ENCODE results near the gene TPSG1.

The TPSG1 gene

DNA sequence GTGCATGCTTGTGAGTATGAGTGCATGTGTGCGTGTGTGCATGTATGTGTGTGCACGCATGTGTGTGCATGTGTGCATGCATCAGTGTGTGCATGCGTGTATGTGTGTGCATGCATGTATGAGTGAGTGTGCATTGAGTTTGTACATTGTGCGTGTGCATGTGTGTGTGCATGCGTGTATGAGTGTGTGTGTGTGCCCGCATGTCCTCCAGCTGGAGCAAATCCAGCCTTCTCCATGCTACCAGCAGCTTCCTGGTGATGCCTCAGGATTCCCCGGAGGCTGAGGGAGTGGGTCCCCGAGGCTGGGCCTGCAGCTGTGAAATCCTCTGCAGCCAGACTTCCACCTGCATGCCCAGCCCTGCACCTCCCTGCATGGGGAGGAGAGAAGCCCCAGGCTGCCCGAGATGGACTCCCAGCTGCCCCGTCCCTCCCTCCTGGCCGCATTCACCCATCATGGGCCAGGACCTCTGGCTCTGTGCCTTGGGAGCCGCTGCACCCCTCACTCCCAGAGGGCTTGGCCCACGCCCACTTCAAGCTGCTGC lies 40.1 kb upstream of the TPSG1 start:
- no peak for DNase-seq (ENCODE audit: low read depth)
- TF ChIP-seq, protein P1, sequence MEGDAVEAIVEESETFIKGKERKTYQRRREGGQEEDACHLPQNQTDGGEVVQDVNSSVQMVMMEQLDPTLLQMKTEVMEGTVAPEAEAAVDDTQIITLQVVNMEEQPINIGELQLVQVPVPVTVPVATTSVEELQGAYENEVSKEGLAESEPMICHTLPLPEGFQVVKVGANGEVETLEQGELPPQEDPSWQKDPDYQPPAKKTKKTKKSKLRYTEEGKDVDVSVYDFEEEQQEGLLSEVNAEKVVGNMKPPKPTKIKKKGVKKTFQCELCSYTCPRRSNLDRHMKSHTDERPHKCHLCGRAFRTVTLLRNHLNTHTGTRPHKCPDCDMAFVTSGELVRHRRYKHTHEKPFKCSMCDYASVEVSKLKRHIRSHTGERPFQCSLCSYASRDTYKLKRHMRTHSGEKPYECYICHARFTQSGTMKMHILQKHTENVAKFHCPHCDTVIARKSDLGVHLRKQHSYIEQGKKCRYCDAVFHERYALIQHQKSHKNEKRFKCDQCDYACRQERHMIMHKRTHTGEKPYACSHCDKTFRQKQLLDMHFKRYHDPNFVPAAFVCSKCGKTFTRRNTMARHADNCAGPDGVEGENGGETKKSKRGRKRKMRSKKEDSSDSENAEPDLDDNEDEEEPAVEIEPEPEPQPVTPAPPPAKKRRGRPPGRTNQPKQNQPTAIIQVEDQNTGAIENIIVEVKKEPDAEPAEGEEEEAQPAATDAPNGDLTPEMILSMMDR (IDR thresholded peaks at IDR 0.05; ENCODE audit: control insufficient read depth, extremely low read depth, insufficient read depth), result no peak
- H3K4me3 ChIP-seq (ENCODE audit: low read depth, low read length), result no peak overlapping the region

DNA sequence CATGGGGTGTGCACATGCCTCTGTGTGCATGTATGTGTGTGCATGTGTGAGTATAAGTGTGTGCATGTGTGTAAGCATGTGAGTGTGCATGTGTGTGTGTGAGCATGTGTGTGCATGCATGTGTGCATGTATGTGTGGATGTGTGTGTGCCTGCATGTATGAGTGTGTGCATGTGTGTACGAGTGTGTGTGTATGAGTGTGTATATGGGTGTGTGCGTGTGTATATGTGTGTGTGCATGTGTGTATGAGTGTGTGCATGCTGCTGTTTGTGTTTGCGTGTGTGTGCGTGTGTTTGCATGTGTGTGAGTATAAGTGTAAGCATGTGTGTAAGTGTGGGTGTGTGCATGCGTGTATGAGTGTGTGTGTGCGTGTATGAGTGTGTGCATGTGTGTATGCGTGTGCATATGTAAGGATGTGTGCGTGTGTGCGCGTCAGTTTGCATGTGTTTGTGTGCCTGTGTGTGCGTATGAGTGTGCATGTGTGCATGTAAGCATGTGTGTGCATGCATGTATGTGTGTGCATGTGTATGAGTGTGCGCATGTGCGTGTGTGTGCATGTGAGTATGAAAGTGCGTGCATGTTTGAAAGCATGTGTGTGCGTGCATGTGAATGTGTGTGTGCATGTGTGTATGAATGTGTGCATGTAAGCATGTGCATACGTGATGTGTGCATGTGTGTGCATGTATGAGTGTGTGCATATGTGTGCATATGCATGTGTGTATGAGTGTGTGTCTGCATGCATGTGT lies 39.4 kb upstream of the TPSG1 start:
- TF ChIP-seq, protein P1 (IDR thresholded peaks at IDR 0.05; ENCODE audit: control insufficient read depth, extremely low read depth, insufficient read depth), result no peak
- H3K4me3 ChIP-seq (ENCODE audit: low read depth, low read length), result no peak overlapping the region
- no peak for DNase-seq (ENCODE audit: low read depth)

DNA sequence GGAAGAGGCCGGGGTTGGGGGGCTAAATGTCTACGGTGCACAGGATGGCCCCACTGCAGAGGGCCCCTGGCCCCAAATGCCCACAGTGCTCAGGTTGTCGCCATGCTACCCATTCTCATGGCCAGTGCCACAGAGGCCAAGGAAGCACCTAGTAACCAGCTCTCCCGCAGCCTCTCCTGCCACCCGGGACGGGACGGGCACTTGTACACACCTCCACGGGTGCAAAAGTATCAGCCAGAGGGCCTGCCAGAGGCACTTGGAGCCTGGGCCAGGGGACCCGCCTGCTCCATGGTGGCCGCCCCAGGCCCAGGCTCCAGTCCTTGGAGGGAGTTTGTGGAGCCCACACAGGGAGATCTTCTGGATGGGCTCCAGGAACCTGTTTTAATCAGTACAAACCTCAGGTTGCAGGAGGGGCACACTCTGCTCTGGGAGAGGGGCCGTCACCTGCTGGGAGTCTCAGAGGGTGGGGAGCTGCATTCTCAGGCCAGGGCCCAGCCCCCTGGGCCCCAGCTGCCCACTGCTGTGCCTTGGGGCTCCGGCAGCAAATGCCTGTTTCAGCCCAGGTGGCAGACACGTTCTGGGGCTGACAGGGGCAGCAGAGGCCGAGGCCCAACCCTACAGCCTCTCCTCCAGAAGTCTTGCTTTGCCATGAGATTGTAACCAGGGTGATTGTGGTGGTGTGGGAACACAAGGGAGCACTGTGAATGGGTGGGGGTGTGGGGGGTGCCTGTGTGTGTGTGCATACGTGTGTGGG lies 38.7 kb upstream of the TPSG1 start:
- TF ChIP-seq, protein P1 (IDR thresholded peaks at IDR 0.05; ENCODE audit: control insufficient read depth, extremely low read depth, insufficient read depth), result no peak
- H3K4me3 ChIP-seq (ENCODE audit: low read depth, low read length), result no peak overlapping the region

DNA sequence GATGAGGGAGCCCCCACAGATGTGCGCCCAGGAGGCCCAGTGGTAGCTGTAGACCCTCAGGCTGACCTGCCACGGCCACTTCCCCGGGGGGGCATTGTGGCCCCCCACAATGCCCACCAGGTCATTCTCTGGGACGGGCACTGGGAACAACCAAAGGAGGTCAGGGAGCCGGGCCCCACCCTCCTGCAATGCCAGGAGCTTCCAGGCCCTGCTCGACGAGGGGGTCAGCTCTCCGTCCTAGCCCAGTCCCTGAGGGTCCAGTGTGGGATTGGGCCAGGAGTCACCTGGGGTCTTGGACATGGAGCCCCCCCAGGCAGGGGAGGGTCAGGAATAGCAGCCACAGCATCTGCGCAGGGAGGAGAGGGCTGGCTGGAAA lies 37.8 kb upstream of the TPSG1 start:
- DNase-seq (ENCODE audit: low read depth), result no peak
- TF ChIP-seq, protein P1 (IDR thresholded peaks at IDR 0.05; ENCODE audit: control insufficient read depth, extremely low read depth, insufficient read depth), result no peak
- H3K4me3 ChIP-seq (ENCODE audit: low read depth, low read length), result no peak overlapping the region

More for the DNA sequence above, 38.7 kb upstream of the TPSG1 start:
- no peak for DNase-seq (ENCODE audit: low read depth)

DNA sequence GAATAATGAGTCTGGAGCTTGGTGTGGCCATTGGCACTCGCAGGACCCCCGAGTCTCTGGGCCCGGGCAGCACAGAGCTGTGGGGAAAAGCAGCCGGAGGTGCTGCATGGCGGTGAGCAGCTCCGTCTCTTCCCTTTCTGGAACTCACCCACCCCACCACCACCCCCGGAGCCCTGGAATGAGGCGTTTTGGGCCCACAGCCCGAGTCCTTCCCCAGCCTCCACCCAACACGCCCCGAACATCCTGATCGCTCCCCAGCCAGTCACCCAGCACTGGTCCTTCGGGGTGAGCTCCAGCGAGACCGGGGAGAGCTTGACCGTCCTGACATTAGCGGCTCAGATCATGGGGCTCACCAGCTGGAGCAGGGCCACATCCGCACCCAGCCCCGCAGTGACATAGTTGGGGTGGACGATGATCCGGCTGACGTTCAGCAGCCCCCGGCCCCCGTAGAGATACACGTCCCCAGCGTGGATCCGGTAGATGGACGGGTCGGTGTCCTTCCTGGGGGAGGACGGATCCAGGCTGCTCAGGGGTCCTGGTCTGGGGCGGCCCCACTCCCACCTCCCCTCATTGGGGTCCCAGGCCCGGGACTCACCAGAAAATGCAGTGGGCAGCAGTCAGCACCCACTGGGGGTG lies 37.3 kb upstream of the TPSG1 start:
- DNase-seq (ENCODE audit: low read depth), result no peak
- TF ChIP-seq, protein P1 (IDR thresholded peaks at IDR 0.05; ENCODE audit: control insufficient read depth, extremely low read depth, insufficient read depth), result no peak
- no peak overlapping the region for H3K4me3 ChIP-seq (ENCODE audit: low read depth, low read length)

DNA sequence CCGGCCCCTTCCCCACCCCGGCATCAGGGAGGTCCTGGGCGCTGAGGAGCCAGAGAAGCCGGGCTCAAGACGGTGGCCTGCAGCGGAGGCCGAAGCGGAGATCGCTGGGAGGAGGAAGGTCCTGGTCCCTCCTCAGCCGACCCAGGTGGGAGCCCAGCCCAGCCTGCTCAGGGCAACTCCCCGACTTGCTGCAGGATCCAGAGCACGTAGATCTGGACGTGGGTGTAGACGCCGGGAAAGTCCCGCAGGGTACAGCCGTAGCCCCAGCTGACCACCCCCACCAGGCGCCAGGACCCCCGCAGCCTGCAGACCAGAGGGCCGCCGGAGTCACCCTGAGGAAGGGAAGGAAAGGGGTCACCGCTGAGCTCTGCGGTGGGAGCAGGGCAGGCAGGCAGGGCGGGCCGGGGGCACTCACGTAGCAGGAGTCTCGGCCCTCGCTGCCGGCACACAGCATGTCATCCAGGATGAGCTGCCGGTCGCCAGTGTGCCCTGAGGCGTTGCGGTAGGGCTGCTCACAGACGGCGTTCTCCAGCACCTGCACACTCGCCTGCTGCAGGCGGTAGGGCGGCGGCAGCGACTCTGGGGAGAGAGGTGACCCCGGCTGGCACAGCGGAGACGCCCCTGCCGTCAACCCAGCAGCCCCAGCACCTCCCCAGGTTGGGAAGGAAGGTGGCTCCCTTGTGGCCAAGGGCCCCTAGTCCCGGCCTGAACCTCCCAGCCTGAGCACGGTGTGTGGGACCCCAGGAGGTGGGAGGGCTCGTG lies 36.2 kb upstream of the TPSG1 start:
- no peak for DNase-seq (ENCODE audit: low read depth)
- TF ChIP-seq, protein P1 (IDR thresholded peaks at IDR 0.05; ENCODE audit: control insufficient read depth, extremely low read depth, insufficient read depth), result no peak
- no peak overlapping the region for H3K4me3 ChIP-seq (ENCODE audit: low read depth, low read length)

Measured in LNCaP clone FGC (cell line).